Right lobe of liver (tissue), 4 donors: ENCODE data around the gene GLCE.

Source experiments
- CTCF ChIP-seq, 4 donors: fragments of 200-600 bp in 3 of 4; fragments of 450-650 bp in 1 of 4; IDR thresholded peaks; one replicate each; pipeline versions ENCODE4 v1.5.1 to v1.8.0; 2016 to 2022; ENCODE audit warnings: antibody characterized with exemption in 4 of 4, mild to moderate bottlenecking in 2 of 4
- POLR2A ChIP-seq: fragments of 450-650 bp; IDR thresholded peaks from one replicate; pipeline ENCODE4 v1.6.1; 2017; ENCODE audit warnings: antibody characterized with exemption, mild to moderate bottlenecking
- donor health status: DM: no; HTN: no; CAD: no.
- donor health status: DM: no; HTN: no; CAD: no.
- donor health status: DM: no; HTN: yes; CAD: no.

GRCh38 chr15:69210574-69210973, 50.1 kb downstream of the GLCE start:
- TF ChIP-seq CTCF (IDR thresholded peaks at IDR 0.05) (no peak), POLR2A (no peak)
